C4-2B (cell line): ENCODE data around the gene NDC1.

ENCODE experiments used
- ZFX ChIP-seq: fragments of 450-650 bp; IDR thresholded peaks from 2 replicates; pipeline ENCODE4 v1.6.1; 2017
- TF ChIP-seq, protein P1 (sequence below): fragments of 450-650 bp; conservative IDR thresholded peaks from 2 replicates; pipeline ENCODE4 v1.5.1; 2017; ENCODE audit warnings: mild to moderate bottlenecking

DNA sequence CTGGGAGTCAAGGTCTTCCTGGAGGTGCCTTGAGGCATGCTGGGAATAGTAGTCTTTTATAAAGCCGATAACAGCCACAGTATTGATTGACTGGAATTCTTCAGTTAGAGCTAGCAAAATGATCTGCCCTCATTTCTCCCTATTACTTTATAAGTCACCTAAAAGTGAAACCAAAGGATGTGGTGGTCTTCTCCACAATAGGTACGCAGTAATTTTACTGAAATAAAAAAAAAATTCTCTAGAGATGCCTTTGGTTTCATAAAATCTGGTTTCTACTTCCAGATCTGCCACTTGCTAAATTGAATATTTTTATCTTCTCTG is 518 bp upstream of the NDC1 start:
- TF ChIP-seq, protein P1, sequence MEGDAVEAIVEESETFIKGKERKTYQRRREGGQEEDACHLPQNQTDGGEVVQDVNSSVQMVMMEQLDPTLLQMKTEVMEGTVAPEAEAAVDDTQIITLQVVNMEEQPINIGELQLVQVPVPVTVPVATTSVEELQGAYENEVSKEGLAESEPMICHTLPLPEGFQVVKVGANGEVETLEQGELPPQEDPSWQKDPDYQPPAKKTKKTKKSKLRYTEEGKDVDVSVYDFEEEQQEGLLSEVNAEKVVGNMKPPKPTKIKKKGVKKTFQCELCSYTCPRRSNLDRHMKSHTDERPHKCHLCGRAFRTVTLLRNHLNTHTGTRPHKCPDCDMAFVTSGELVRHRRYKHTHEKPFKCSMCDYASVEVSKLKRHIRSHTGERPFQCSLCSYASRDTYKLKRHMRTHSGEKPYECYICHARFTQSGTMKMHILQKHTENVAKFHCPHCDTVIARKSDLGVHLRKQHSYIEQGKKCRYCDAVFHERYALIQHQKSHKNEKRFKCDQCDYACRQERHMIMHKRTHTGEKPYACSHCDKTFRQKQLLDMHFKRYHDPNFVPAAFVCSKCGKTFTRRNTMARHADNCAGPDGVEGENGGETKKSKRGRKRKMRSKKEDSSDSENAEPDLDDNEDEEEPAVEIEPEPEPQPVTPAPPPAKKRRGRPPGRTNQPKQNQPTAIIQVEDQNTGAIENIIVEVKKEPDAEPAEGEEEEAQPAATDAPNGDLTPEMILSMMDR: no peak
- no peak for TF ChIP-seq ZFX
